Psoas muscle (tissue), 8 donors: ENCODE data around the gene OGDHL. TPM values are rescaled to one million over a fixed set of nuclear protein-coding genes. Genes with fewer than 3 reads are reported as not detected.

Experiments
- ATAC-seq, 4 donors: fragments of 200-7000 bp; cut with Tn5 transposase; one replicate each; pipeline ENCODE4 v1.9.1; 2020; ENCODE audit warnings: moderate library complexity in 3 of 4, mild to moderate bottlenecking in 2 of 4
- DNase-seq, 2 donors: peaks; one replicate each; pipeline ENCODE4 v3.0.0-alpha.2; 2020
- H3K27ac ChIP-seq: fragments of 200-600 bp; one replicate; pipeline ENCODE4 v1.8.0; 2022
- H3K27me3 ChIP-seq, 3 donors: fragments of 200-600 bp in 1 of 3; one replicate each; pipeline versions ENCODE4 v1.6.1 to v1.8.0; 2013 to 2022; ENCODE audit warnings: low read length in 2 of 3, mild to moderate bottlenecking in 2 of 3, moderate library complexity in 1 of 3; ENCODE audit not compliant: insufficient read depth in 3 of 3
- H3K36me3 ChIP-seq, 2 donors: fragments of 200-600 bp in 1 of 2; one replicate each; pipeline versions ENCODE4 v1.6.1 to v1.8.0; 2013 to 2022; ENCODE audit warnings: low read depth in 1 of 2, mild to moderate bottlenecking in 1 of 2, moderate library complexity in 1 of 2; ENCODE audit not compliant: insufficient read depth in 1 of 2
- H3K4me1 ChIP-seq: fragments of 200-600 bp; one replicate; pipeline ENCODE4 v1.8.0; 2022
- H3K4me3 ChIP-seq: fragments of 200-600 bp; one replicate; pipeline ENCODE4 v1.8.0; 2022; ENCODE audit warnings: mild to moderate bottlenecking
- H3K9me3 ChIP-seq: fragments of 200-600 bp; one replicate; pipeline ENCODE4 v1.8.0; 2022
- WGBS, 3 donors: extraction: QIAGEN DNeasy Blood & Tissue Kit; methylation state at CpG; one replicate each; pipeline versions ENCODE4 v1.1.6 to v1.1.7; 2013; 5-methylcytosine and 5-hydroxymethylcytosine counted together
- intact Hi-C, 2 donors: fragments of 100-400 bp; cut with DNase I; formaldehyde crosslinking; loops; one replicate each; pipeline versions ENCODE4 v1.11.0 to v1.14.2; 2022
- polyA plus RNA-seq, 3 donors: library from polyadenylated mRNA; stranded (reverse); fragments of 200-250 nt; gene quantifications; one replicate each; pipeline ENCODE4 v1.2.3, GENCODE V29; 2013
- total RNA-seq, 4 donors: library from RNA; stranded (reverse); fragmentation: NEBNext Ultra II Directional in 2 of 4; extraction: Animal tissue kit (Norgen Biotek cat#: 25700) in 2 of 4; gene quantifications; one replicate each; pipeline versions ENCODE4 v1.2.1 to v1.2.4, GENCODE V29; 2021 to 2023
- TF ChIP-seq, protein P1 (sequence below): fragments of 200-600 bp; IDR thresholded peaks from one replicate; pipeline ENCODE4 v1.8.0; 2022; ENCODE audit warnings: antibody characterized with exemption
- donor health status: healthy with polysubstance abuse.
- donor health status: DM: no; HTN: no; CAD: no; lungs with moderate emphysema.
- donor health status: Bipolar disorder and iron deficiency.
- donor health status: healthy.
- donor health status: DM: yes; HTN: yes; CAD: no.
- donor health status: DM: no; HTN: no; CAD: no.
- donor health status: DM: no; HTN: no; CAD: no.
- donor health status: DM: yes; HTN: yes; CAD: no.

The OGDHL gene
- total and polyA plus RNA-seq, 7 donors = 0.01 to 0.32 (median 0.09) TPM; not detected in 3

DNA sequence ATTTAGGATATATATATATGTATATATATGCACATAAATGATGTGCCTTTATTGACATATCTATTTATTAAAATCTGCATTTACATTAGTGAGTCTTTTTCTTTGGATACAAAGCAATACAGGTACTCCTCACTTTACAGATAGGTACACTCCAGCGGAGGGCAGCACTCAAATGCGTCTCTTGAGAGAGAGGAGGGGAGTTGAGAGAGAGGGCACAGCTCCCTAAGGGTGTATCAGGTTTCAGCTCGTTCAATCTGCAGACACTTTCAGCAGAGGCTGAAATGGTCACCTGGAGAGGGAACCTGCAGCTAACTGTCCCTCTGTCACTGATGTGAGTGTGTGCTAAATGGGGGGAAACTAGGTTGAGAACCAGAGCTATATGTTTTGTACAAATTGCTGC, 61.1 kb downstream of the OGDHL start:
- H3K27ac ChIP-seq = no peak overlapping the region
- H3K4me3 ChIP-seq = no peak overlapping the region
- 0 to 8% (median 1%) methylated on average over 3 of the region's 3 CpGs for WGBS, 3 donors
- H3K9me3 ChIP-seq = peaks cover 3% of the 10 kb centered on the region
- no peaks in the 10 kb centered on the region for H3K36me3 ChIP-seq
- no peaks in the 10 kb centered on the region for H3K4me1 ChIP-seq
- no peak for DNase-seq
- H3K27me3 ChIP-seq = peaks cover 0 to 2% (median 0%) of the 10 kb centered on the region in 3 donors
- ATAC-seq = no peak
- TF ChIP-seq, protein P1, sequence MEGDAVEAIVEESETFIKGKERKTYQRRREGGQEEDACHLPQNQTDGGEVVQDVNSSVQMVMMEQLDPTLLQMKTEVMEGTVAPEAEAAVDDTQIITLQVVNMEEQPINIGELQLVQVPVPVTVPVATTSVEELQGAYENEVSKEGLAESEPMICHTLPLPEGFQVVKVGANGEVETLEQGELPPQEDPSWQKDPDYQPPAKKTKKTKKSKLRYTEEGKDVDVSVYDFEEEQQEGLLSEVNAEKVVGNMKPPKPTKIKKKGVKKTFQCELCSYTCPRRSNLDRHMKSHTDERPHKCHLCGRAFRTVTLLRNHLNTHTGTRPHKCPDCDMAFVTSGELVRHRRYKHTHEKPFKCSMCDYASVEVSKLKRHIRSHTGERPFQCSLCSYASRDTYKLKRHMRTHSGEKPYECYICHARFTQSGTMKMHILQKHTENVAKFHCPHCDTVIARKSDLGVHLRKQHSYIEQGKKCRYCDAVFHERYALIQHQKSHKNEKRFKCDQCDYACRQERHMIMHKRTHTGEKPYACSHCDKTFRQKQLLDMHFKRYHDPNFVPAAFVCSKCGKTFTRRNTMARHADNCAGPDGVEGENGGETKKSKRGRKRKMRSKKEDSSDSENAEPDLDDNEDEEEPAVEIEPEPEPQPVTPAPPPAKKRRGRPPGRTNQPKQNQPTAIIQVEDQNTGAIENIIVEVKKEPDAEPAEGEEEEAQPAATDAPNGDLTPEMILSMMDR = no peak
- intact Hi-C loops = no loop called here

GRCh38 chr10:49700211-49700610, 61.9 kb downstream of the OGDHL start:
- TF ChIP-seq, protein P1 = no peak
- H3K9me3 ChIP-seq = no peaks in the 10 kb centered on the region
- peaks cover 0 to 2% (median 0%) of the 10 kb centered on the region in 3 donors for H3K27me3 ChIP-seq
- H3K27ac ChIP-seq = no peak overlapping the region
- H3K4me3 ChIP-seq = no peak overlapping the region
- DNase-seq (no peak), ATAC-seq (no peak)
- no peaks in the 10 kb centered on the region for H3K36me3 ChIP-seq
- intact Hi-C loops = no loop called here
- WGBS, 3 donors = 74 to 85% (median 84%) methylated on average over 3 of the region's 3 CpGs
- H3K4me1 ChIP-seq = no peaks in the 10 kb centered on the region

DNA sequence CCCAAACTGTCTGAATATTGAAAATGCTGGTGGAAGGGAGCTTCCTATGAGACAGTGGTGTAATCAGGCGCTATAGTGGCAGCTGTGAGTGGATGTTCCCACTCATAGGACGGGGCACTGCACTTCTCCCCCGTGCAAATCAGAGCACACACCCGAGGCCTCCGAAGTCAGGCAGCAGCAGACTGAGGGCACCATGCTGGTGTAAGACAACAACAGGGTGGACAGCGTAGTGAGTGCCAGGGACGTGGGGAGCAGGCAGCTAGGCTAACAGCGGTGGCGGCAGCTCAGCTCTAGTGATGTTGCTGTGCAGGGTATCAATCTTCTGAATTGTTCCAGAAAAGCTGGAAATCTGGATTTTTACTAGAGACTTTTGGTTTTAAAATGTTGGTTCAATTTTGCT, 63.4 kb downstream of the OGDHL start:
- H3K27ac ChIP-seq = no peak overlapping the region
- H3K9me3 ChIP-seq = no peaks in the 10 kb centered on the region
- peaks cover 0 to 2% (median 0%) of the 10 kb centered on the region in 3 donors for H3K27me3 ChIP-seq
- no peak for ATAC-seq
- no peak overlapping the region for H3K4me3 ChIP-seq
- intact Hi-C loops = no loop called here
- DNase-seq = no peak
- no peaks in the 10 kb centered on the region for H3K36me3 ChIP-seq
- WGBS, 3 donors = 64 to 67% (median 64%) methylated on average over 9 of the region's 9 CpGs
- no peaks in the 10 kb centered on the region for H3K4me1 ChIP-seq
- TF ChIP-seq, protein P1 = no peak

DNA sequence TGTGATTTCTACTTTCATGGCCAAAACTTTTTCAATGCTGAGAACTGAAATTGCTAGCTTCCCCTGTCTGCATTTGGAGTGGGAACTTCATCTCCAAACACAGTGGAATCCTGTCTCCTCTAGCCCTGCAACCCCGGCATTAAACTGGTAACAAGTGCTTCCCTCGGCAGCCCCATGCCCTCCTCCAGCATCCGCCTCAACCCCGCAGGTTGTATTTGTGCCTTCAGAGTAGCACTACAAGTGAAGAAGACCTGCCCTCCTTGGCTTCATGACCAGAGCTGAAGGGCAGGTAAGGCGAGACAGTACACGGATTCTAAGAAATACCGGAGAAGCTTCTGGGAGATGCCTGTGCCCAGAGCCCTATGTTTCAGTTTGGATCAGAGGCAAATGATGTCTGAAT, 65.8 kb downstream of the OGDHL start:
- H3K27ac ChIP-seq = no peak overlapping the region
- TF ChIP-seq, protein P1 = no peak
- peaks cover 2 to 21% (median 3%) of the 10 kb centered on the region in 3 donors for H3K27me3 ChIP-seq
- no peaks in the 10 kb centered on the region for H3K9me3 ChIP-seq
- 74 to 79% (median 76%) methylated on average over 7 of the region's 7 CpGs for whole genome bisulfite sequencing, 3 donors
- ATAC-seq = no peak
- DNase-seq = no peak
- H3K4me3 ChIP-seq = no peak overlapping the region
- no peaks in the 10 kb centered on the region for H3K36me3 ChIP-seq
- H3K4me1 ChIP-seq = no peaks in the 10 kb centered on the region
- intact Hi-C loops = no loop called here

GRCh38 chr10:49694466-49694865, 67.7 kb downstream of the OGDHL start:
- no peaks in the 10 kb centered on the region for H3K9me3 ChIP-seq
- no peaks in the 10 kb centered on the region for H3K36me3 ChIP-seq
- no peak overlapping the region for H3K27ac ChIP-seq
- ATAC-seq (no peak), DNase-seq (no peak)
- H3K4me1 ChIP-seq = no peaks in the 10 kb centered on the region
- no peak overlapping the region for H3K4me3 ChIP-seq
- peaks cover 2 to 34% (median 6%) of the 10 kb centered on the region in 3 donors for H3K27me3 ChIP-seq
- WGBS, 3 donors = 77 to 81% (median 80%) methylated on average over 6 of the region's 6 CpGs
- intact Hi-C loops = no loop called here
- TF ChIP-seq, protein P1 = no peak
